GM13977 (cell line): ENCODE data around the gene ERBB4.

Source experiments
- DNase-seq: peaks from one replicate; pipeline ENCODE4 v3.0.0; 2012; ENCODE audit warnings: low spot score
- in situ Hi-C: fragments of 300-500 bp; cut with MboI; formaldehyde crosslinking; loops from one replicate; pipeline ENCODE4 v1.12.0; 2022; ENCODE audit warnings: low sequenced_read_pairs, low pct_unique_long_range_greater_than_20kb, mixed read lengths, inconsistent platforms; ENCODE audit not compliant: unreplicated experiment
- TF ChIP-seq, protein P1 (sequence below): IDR thresholded peaks from 2 replicates; pipeline ENCODE4 v1.5.1; 2012; ENCODE audit warnings: mild to moderate bottlenecking, control low read depth; ENCODE audit not compliant: insufficient read depth; ENCODE audit errors: extremely low read depth, missing control alignments

The ERBB4 gene

GRCh38 chr2:211468877-211469663, 1069.5 kb downstream of the ERBB4 start:
- no peak for DNase-seq
- TF ChIP-seq, protein P1, sequence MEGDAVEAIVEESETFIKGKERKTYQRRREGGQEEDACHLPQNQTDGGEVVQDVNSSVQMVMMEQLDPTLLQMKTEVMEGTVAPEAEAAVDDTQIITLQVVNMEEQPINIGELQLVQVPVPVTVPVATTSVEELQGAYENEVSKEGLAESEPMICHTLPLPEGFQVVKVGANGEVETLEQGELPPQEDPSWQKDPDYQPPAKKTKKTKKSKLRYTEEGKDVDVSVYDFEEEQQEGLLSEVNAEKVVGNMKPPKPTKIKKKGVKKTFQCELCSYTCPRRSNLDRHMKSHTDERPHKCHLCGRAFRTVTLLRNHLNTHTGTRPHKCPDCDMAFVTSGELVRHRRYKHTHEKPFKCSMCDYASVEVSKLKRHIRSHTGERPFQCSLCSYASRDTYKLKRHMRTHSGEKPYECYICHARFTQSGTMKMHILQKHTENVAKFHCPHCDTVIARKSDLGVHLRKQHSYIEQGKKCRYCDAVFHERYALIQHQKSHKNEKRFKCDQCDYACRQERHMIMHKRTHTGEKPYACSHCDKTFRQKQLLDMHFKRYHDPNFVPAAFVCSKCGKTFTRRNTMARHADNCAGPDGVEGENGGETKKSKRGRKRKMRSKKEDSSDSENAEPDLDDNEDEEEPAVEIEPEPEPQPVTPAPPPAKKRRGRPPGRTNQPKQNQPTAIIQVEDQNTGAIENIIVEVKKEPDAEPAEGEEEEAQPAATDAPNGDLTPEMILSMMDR, result no peak
- in situ Hi-C loops, result no loop called here

GRCh38 chr2:211468217-211468616, 1070.4 kb downstream of the ERBB4 start:
- in situ Hi-C loops, result no loop called here
- TF ChIP-seq, protein P1, result no peak
- DNase-seq, result no peak

- TF ChIP-seq, protein P1, result no peak
- in situ Hi-C loops, result no loop called here
- DNase-seq, result no peak
These were observed 1075.2 kb downstream of the ERBB4 start for GRCh38 chr2:211463397-211463796.

- TF ChIP-seq, protein P1, result no peak
- in situ Hi-C loops, result no loop called here
- DNase-seq, result no peak
These were observed 1079.6 kb downstream of the ERBB4 start for GRCh38 chr2:211458974-211459373.

DNA sequence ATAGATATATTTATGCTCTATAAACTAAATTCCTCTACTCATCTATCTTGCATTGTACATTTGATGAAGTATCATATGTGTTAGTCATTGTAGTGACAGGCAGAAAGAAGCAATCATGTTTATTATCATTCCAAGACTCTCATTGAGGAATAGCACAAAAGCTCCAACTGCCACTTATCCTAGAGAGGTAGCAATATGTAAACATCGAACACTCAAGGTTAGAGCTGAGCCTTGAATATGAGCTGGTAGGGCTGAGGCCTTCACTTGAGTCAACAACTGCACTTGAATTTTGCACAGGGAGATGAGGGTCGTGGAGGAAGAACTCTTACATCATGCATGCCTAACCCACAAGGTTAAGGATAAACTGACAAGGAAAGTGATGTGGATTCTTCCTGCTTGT, 1081.3 kb downstream of the ERBB4 start:
- no peak for DNase-seq
- in situ Hi-C loops, result no loop called here
- TF ChIP-seq, protein P1, result no peak

DNA sequence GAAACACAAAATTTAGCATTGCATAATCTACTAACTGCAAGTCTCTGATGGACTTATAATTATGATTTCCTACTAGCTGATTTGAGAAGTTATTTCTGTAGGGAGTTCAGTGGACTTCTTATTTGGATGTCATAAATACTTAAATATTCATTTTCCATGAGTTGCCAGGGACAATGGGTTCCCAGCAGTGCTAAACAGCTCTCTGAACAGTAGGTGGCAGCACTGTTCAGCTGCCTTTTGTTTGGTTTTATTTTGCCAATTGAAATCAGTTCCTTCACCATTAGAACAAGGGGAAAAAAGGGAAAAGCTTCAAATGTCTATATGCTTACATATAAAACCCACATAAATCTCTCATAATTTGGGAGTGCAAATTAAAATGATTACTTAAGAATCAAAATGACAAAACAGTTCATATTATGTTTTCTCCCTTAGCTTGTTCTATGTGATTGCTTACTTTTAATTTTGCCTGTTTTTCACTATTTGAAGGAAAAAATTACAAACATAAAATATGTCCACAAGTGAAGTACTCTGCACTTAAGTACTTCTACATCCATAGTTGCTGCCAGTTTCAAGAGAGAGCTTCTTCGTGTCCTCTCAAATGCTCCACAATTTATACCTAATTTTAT, 1083.3 kb downstream of the ERBB4 start:
- in situ Hi-C loops, result no loop called here
- DNase-seq, result peak; percentile 21

More for the DNA sequence above, 1083.3 kb downstream of the ERBB4 start:
- TF ChIP-seq, protein P1, result peak; percentile 94
